HL-60/S4 treated with phorbol 12-myristate 13-acetate at 8.2 ng/mL for 4 days and 3 days (cell line): ENCODE measurements around the gene THAP6.
"Not testable (repeated sequence)": the region's sequence is repeated elsewhere in the genome, so short reads cannot be mapped to it uniquely, and the experiment has no call there.

ENCODE experiments used
- in situ Hi-C: fragments of 300-500 bp; cut with MboI; formaldehyde crosslinking; loops from 2 replicates; pipeline ENCODE4 v1.15.0; 2022; ENCODE audit warnings: low sequenced_read_pairs

THAP6 gene

GRCh38 chr4:75514131-75514948, at the start of gene THAP6, which contains the start of gene RCHY1:
Gene THAP6 (plus strand): TSS chr4:75514473. CDS start chr4:75515453, 980 bp downstream.
Gene RCHY1 (minus strand): TSS chr4:75514403. CDS start chr4:75514286, 117 bp downstream.
- in situ Hi-C loops = no loop called here

GRCh38 chr4:75469896-75470295, 44.4 kb upstream of the THAP6 start:
- in situ Hi-C loops = no loop called here

GRCh38 chr4:75470738-75471137, 43.5 kb upstream of the THAP6 start:
- in situ Hi-C loops = no loop called here

- in situ Hi-C loops = no loop called here
Measured at GRCh38 chr4:75477201-75477600, 37.1 kb upstream of the THAP6 start.

GRCh38 chr4:75484190-75484589, 30.1 kb upstream of the THAP6 start:
- in situ Hi-C loops = no loop called here

- in situ Hi-C loops = no loop called here
Measured at GRCh38 chr4:75490155-75490554, 24.1 kb upstream of the THAP6 start.

GRCh38 chr4:75494563-75494962, 19.7 kb upstream of the THAP6 start:
- in situ Hi-C loops = no loop called here

GRCh38 chr4:75495476-75495875, 18.8 kb upstream of the THAP6 start:
- in situ Hi-C loops = no loop called here

GRCh38 chr4:75496406-75496805, 17.9 kb upstream of the THAP6 start:
- in situ Hi-C loops = no loop called here

- in situ Hi-C loops = no loop called here
Measured at GRCh38 chr4:75497133-75497532, 17.1 kb upstream of the THAP6 start.

- in situ Hi-C loops = no loop called here
Measured at GRCh38 chr4:75498041-75498440, 16.2 kb upstream of the THAP6 start.

- in situ Hi-C loops = no loop called here
Measured at GRCh38 chr4:75499900-75500299, 14.4 kb upstream of the THAP6 start.

- in situ Hi-C loops = no loop called here
Measured at GRCh38 chr4:75502671-75503070, 11.6 kb upstream of the THAP6 start.

- in situ Hi-C loops = no loop called here
Measured at GRCh38 chr4:75505630-75506029, 8.6 kb upstream of the THAP6 start.

- in situ Hi-C loops = not testable (repeated sequence)
Measured at GRCh38 chr4:75509592-75509991, 4.7 kb upstream of the THAP6 start.

- in situ Hi-C loops = no loop called here
Measured at GRCh38 chr4:75511841-75512240, 2.4 kb upstream of the THAP6 start.

- in situ Hi-C loops = no loop called here
Measured at GRCh38 chr4:75512386-75513211, 1.7 kb upstream of the THAP6 start.

GRCh38 chr4:75513526-75514130, 645 bp upstream of the THAP6 start:
- in situ Hi-C loops = no loop called here

GRCh38 chr4:75514949-75515612, 808 bp downstream of the THAP6 start:
- in situ Hi-C loops = no loop called here

- in situ Hi-C loops = no loop called here
Measured at GRCh38 chr4:75516144-75516543, 1.9 kb downstream of the THAP6 start.

- in situ Hi-C loops = not testable (repeated sequence)
Measured at GRCh38 chr4:75519452-75519851, 5.2 kb downstream of the THAP6 start.
